MCF 10A (cell line): ENCODE data around the gene PALD1. TPM values are rescaled to one million over a fixed set of nuclear protein-coding genes. Genes with fewer than 3 reads are reported as not detected.

Experiments used
- BruUV-seq: library from RNA; stranded (reverse); fragments of 400-500 nt; replicated peaks from 2 replicates; lab custom pipeline; 2021; lab: Mats Ljungman, UMichigan
- CTCF ChIA-PET: fragments of 300-600 bp; sonication (Branson Sonifier 250); formaldehyde crosslinking; extraction: SDS; loops from one replicate; lab custom pipeline; 2021; ENCODE audit warnings: antibody characterized with exemption, inconsistent platforms; lab: Yijun Ruan, JAX
- POLR2A ChIA-PET: fragments of 300-600, 350-650 bp; sonication (Branson Sonifier 250); formaldehyde crosslinking; extraction: SDS; loops from one replicate; lab custom pipeline; 2020; ENCODE audit warnings: antibody characterized with exemption, inconsistent platforms; lab: Yijun Ruan, JAX
- DNase-seq: peaks from one replicate; pipeline ENCODE4 v3.0.0-alpha.2; 2018; ENCODE audit not compliant: unreplicated experiment
- H3K27ac Mint-ChIP-seq: one replicate; pipeline ENCODE4 v1.8.0; 2022; ENCODE audit warnings: mild to moderate bottlenecking, low read depth, mixed read lengths; ENCODE audit not compliant: unreplicated experiment
- H3K27me3 Mint-ChIP-seq: one replicate; pipeline ENCODE4 v1.8.0; 2022; ENCODE audit warnings: mixed read lengths; ENCODE audit not compliant: insufficient read depth, unreplicated experiment
- H3K36me3 Mint-ChIP-seq: one replicate; pipeline ENCODE4 v1.8.0; 2022; ENCODE audit warnings: mild to moderate bottlenecking, moderate library complexity, mixed read lengths; ENCODE audit not compliant: insufficient read depth, unreplicated experiment
- H3K4me1 Mint-ChIP-seq: one replicate; pipeline ENCODE4 v1.8.0; 2022; ENCODE audit warnings: mixed read lengths; ENCODE audit not compliant: insufficient read depth, unreplicated experiment
- H3K4me3 Mint-ChIP-seq: one replicate; pipeline ENCODE4 v1.8.0; 2022; ENCODE audit warnings: mild to moderate bottlenecking, moderate library complexity, mixed read lengths; ENCODE audit not compliant: unreplicated experiment
- H3K9me3 Mint-ChIP-seq: one replicate; pipeline ENCODE4 v1.8.0; 2022; ENCODE audit warnings: mixed read lengths; ENCODE audit not compliant: unreplicated experiment
- CTCF ChIP-seq: fragments of 200-600 bp; IDR thresholded peaks from one replicate; pipeline ENCODE4 v1.8.0; 2022; ENCODE audit warnings: antibody characterized with exemption, mild to moderate bottlenecking; ENCODE audit not compliant: unreplicated experiment
- intact Hi-C: fragments of 100-400 bp; cut with micrococcal nuclease; formaldehyde crosslinking; loops from 2 replicates; pipeline ENCODE4 v1.14.1; 2022
- total RNA-seq: library from RNA; stranded (reverse); gene quantifications from 2 replicates; pipeline ENCODE4 v1.2.3, GENCODE V29; 2022

Gene PALD1
- total RNA-seq, 1 experiment from 2014 or later: 0.12 TPM

DNA sequence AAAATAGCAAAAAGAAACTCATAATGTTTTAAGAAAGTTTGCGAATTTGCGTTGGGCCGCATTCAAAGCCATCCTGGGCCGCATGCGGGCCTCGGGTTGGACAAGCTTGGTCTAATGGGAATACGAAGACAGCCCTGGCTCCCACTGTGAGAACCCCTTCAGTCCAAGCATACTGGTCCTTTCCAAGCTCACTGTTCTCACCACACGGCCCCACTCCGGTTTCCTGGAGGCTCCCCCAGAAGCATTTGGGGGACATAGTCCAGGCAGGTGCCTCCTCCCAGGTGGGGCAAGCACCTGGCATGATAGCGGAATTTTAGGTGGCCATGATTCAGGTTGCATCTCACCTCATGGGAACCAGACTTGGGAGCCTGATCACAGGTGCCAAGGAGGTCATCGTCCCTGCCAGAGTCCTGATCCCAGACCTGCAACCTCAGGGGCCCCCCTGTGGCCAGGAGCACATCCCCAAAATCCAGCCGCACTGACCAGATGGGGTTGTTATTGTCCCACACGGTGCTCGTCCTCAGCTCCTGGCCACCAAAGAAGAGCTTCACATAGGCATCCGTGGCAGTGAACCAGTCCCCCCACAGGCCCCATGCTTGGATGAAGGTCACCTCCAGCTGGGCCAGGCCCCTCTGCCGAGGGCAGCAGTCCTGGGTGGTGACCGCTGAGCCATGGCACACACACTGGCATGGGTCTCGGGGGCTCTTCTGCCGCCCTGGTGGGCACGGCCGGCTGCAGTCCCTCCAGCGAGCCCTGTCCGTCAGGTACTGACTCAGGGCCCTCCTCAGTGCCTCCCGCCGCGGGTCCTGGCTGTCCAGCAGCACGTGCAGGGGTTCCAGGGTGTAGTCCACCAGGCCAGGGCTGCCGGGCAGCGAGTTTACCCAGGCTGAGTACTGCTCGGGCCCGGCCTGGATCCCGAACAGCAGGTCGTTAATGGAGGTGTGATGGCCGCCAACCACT, 119.6 kb downstream of the PALD1 start:
- H3K27ac Mint-ChIP-seq: no peak overlapping the region
- H3K27me3 Mint-ChIP-seq: no peaks in the 10 kb centered on the region
- DNase-seq: no peak
- H3K36me3 Mint-ChIP-seq: no peaks in the 10 kb centered on the region
- ChIA-PET CTCF (interaction anchor here (0.6 kb wide), 3 partner anchors 12 to 782 kb away, joined by 3 to 8 read pairs (median 3); no protein-coding TSS in a partner anchor), POLR2A (no interaction called here)
- no peak for TF ChIP-seq CTCF
- intact Hi-C loops: no loop called here
- no TSS peak for BruUV-seq
- H3K4me3 Mint-ChIP-seq: no peak overlapping the region
- H3K4me1 Mint-ChIP-seq: no peaks in the 10 kb centered on the region
- H3K9me3 Mint-ChIP-seq: no peaks in the 10 kb centered on the region

DNA sequence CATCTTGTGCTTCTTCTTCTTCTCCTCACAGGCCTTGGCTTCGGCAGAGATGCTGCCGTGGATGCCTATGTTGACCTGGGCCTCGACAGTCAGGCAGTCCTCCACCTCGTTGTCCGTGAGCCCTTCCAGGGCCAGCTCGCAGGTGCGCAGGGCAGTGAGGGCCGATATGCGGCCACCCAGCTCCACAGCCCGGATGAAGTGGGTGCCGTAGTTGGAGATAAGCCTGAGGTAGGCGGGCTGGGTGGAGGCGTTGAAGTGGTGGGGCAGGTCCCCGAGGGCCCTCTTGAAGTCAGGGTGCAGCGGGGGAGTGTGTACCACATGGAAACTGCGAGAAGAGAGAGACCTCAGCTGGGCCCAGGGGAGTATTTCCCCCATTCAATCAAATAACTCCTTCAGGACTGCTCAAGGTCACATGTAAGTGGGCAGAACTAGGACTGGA, 120.3 kb downstream of the PALD1 start:
- no TSS peak for BruUV-seq
- no peak for DNase-seq
- Mint-ChIP-seq H3K9me3 (no peaks in the 10 kb centered on the region), H3K4me1 (no peaks in the 10 kb centered on the region), H3K36me3 (no peaks in the 10 kb centered on the region), H3K27ac (no peak overlapping the region), H3K4me3 (no peak overlapping the region), H3K27me3 (no peaks in the 10 kb centered on the region)
- TF ChIP-seq CTCF: no peak
- POLR2A ChIA-PET: no interaction called here
- CTCF ChIA-PET: no interaction called here
- intact Hi-C loops: no loop called here

GRCh38 chr10:70599319-70599718, 120.8 kb downstream of the PALD1 start:
- no peak for TF ChIP-seq CTCF
- BruUV-seq: no TSS peak
- ChIA-PET CTCF (no interaction called here), POLR2A (no interaction called here)
- Mint-ChIP-seq H3K9me3 (no peaks in the 10 kb centered on the region), H3K36me3 (no peaks in the 10 kb centered on the region), H3K4me1 (no peaks in the 10 kb centered on the region), H3K27ac (no peak overlapping the region), H3K4me3 (no peak overlapping the region), H3K27me3 (no peaks in the 10 kb centered on the region)
- no peak for DNase-seq
- intact Hi-C loops: no loop called here

GRCh38 chr10:70599791-70600190, 121.2 kb downstream of the PALD1 start:
- TF ChIP-seq CTCF: no peak
- no peaks in the 10 kb centered on the region for H3K9me3 Mint-ChIP-seq
- CTCF ChIA-PET: interaction anchor here (0.7 kb wide), 1 partner anchor 210 kb away, joined by 5 read pairs; no protein-coding TSS in a partner anchor
- POLR2A ChIA-PET: no interaction called here
- BruUV-seq: no TSS peak
- DNase-seq: no peak
- no peak overlapping the region for H3K4me3 Mint-ChIP-seq
- H3K27me3 Mint-ChIP-seq: no peaks in the 10 kb centered on the region
- H3K36me3 Mint-ChIP-seq: no peaks in the 10 kb centered on the region
- no peak overlapping the region for H3K27ac Mint-ChIP-seq
- intact Hi-C loops: no loop called here
- H3K4me1 Mint-ChIP-seq: no peaks in the 10 kb centered on the region
